Naive thymus-derived CD4-positive, alpha-beta T cell (primary cell): ENCODE data around the gene SCGB3A1. TPM values are rescaled to one million over a fixed set of nuclear protein-coding genes. Genes with fewer than 3 reads are reported as not detected.

Source experiments
- ATAC-seq: fragments of 150-1000 bp; cut with Tn5 transposase; 2 replicates; pipeline ENCODE4 v1.10.0; 2021; ENCODE audit warnings: mild to moderate bottlenecking, moderate library complexity
- CTCF ChIA-PET: fragments of 350-600 bp; sonication (Branson Sonifier 250); formaldehyde crosslinking; loops from one replicate; lab custom pipeline; 2021; ENCODE audit warnings: antibody characterized with exemption; lab: Charles Lee
- POLR2A ChIA-PET: fragments of 350-600 bp; sonication (Branson Sonifier 250); formaldehyde crosslinking; loops from one replicate; lab custom pipeline; 2021; ENCODE audit warnings: antibody characterized with exemption, inconsistent platforms; lab: Charles Lee
- DNase-seq, 9 donors: peaks; one replicate each; pipeline versions ENCODE4 v3.0.0 to v3.0.0-alpha.2; 2020 to 2022; ENCODE audit warnings: mixed read lengths in 1 of 9
- H3K27ac ChIP-seq: one replicate; pipeline ENCODE4 v1.7.0; 2013; ENCODE audit warnings: mild to moderate bottlenecking, low read depth, low read length, moderate library complexity
- H3K27me3 ChIP-seq, 2 donors: one replicate each; pipeline ENCODE4 v1.7.0; 2013; ENCODE audit warnings: low read length in 2 of 2, mild to moderate bottlenecking in 2 of 2, moderate library complexity in 2 of 2; ENCODE audit not compliant: control insufficient read depth in 2 of 2, insufficient read depth in 2 of 2
- H3K36me3 ChIP-seq, 3 experiments: 1 replicate in 2 of 3; 2 replicates in 1 of 3; pipeline ENCODE4 v1.7.0; 2013; ENCODE audit warnings: low read length in 3 of 3, mild to moderate bottlenecking in 3 of 3, moderate library complexity in 1 of 3; ENCODE audit not compliant: insufficient read depth in 3 of 3, control insufficient read depth in 2 of 3
- H3K4me1 ChIP-seq, 2 donors: one replicate each; pipeline ENCODE4 v1.7.0; 2013; ENCODE audit warnings: low read length in 2 of 2, mild to moderate bottlenecking in 2 of 2, moderate library complexity in 1 of 2; ENCODE audit not compliant: control insufficient read depth in 2 of 2, insufficient read depth in 2 of 2
- H3K4me3 ChIP-seq: 2 replicates; pipeline ENCODE4 v1.7.0; 2013; ENCODE audit warnings: mild to moderate bottlenecking, low read length
- H3K9me3 ChIP-seq, 3 experiments: 1 replicate in 2 of 3; 2 replicates in 1 of 3; pipeline ENCODE4 v1.7.0; 2013; ENCODE audit warnings: low read length in 3 of 3; ENCODE audit not compliant: control insufficient read depth in 2 of 3
- H3K27ac Mint-ChIP-seq, 9 donors: one replicate each; pipeline ENCODE4 v1.8.0; 2020 to 2022; ENCODE audit warnings: mixed read lengths in 9 of 9, mild to moderate bottlenecking in 8 of 9, moderate library complexity in 5 of 9, inconsistent platforms in 2 of 9
- H3K27me3 Mint-ChIP-seq, 5 donors: one replicate each; pipeline ENCODE4 v1.8.0; 2021 to 2022; ENCODE audit warnings: mixed read lengths in 5 of 5, mild to moderate bottlenecking in 1 of 5
- H3K36me3 Mint-ChIP-seq, 5 donors: one replicate each; pipeline ENCODE4 v1.8.0; 2020 to 2022; ENCODE audit warnings: mixed read lengths in 5 of 5, mild to moderate bottlenecking in 3 of 5, inconsistent platforms in 1 of 5
- H3K4me1 Mint-ChIP-seq, 7 donors: one replicate each; pipeline ENCODE4 v1.8.0; 2020 to 2022; ENCODE audit warnings: mixed read lengths in 7 of 7, mild to moderate bottlenecking in 3 of 7, inconsistent platforms in 1 of 7
- H3K4me3 Mint-ChIP-seq, 10 donors: one replicate each; pipeline ENCODE4 v1.8.0; 2020 to 2022; ENCODE audit warnings: mild to moderate bottlenecking in 10 of 10, mixed read lengths in 10 of 10, moderate library complexity in 6 of 10, inconsistent platforms in 2 of 10
- H3K9me3 Mint-ChIP-seq, 11 donors: one replicate each; pipeline ENCODE4 v1.8.0; 2020 to 2022; ENCODE audit warnings: mixed read lengths in 11 of 11, mild to moderate bottlenecking in 4 of 11, inconsistent platforms in 1 of 11, moderate library complexity in 1 of 11
- intact Hi-C, 2 donors: fragments of 100-400 bp; cut with micrococcal nuclease; formaldehyde crosslinking; loops; one replicate each; pipeline ENCODE4 v1.15.1; 2023
- polyA plus RNA-seq, 2 donors: library from polyadenylated mRNA; unstranded; fragments of 300-500 nt; fragmentation: Illumina TruSeq; gene quantifications; one replicate each; pipeline ENCODE4 v1.2.3, GENCODE V29; 2021
- total RNA-seq, 6 experiments: library from RNA in 5 of 6; stranded (reverse) in 5 of 6; gene quantifications; 1 replicate in 5 of 6; 2 replicates in 1 of 6; pipeline ENCODE4 v1.2.3 and lab custom pipeline; 2021 to 2026

SCGB3A1 gene
- total and polyA plus RNA-seq, 7 experiments from 2014 or later, result 24.3 TPM; not detected in 6

DNA sequence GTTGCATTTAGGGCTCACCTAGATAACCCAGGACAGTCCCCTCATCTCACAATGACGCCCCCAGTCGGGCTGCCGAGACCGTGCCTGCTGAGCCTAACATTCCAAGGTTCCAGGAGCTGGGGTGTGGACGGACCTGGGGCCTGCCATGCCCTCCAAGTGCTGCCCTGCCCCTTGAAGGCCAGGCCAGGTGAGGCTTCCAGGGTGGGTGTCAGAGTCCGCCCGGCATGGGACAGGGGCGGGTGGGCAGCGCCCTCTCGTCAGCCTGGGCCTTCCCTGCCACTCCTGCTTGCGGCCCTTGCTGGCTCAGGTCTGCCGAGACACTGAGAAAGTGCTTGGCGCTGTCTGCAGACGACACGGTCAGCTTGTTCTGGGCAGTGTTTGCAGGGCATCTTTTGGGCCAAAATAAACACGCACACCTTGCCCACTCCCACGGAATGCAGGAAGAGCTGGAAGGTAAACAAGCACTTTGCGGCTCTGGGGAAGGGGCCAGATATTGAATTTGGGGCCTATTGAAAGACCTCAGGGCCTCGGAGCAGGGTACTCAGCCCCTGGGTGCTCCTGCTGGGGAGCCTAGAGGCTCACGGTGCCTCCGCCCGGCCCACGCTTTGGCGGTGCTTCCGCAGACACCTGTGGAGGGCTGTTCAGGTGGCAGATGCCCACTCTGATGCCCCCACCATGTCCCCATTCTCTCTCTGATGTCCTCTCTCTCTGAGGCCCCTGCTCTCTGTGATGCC, 4.2 kb upstream of the SCGB3A1 start:
- Mint-ChIP-seq H3K4me1 (peaks cover 0 to 11% (median 6%) of the 10 kb centered on the region in 7 donors), H3K9me3 (no peaks in the 10 kb centered on the region), H3K27ac (no peak overlapping the region), H3K27me3 (peaks cover 11 to 19% (median 18%) of the 10 kb centered on the region in 5 donors), H3K4me3 (peak overlapping the region in 1 of 10 donors; percentile 43), H3K36me3 (peaks cover 0 to 4% (median 0%) of the 10 kb centered on the region in 5 donors)
- Histone ChIP-seq H3K27me3 (no peaks in the 10 kb centered on the region), H3K4me3 (no peak overlapping the region), H3K27ac (no peak overlapping the region), H3K36me3 (no peaks in the 10 kb centered on the region), H3K4me1 (no peaks in the 10 kb centered on the region), H3K9me3 (no peaks in the 10 kb centered on the region)
- CTCF ChIA-PET, result no interaction called here
- POLR2A ChIA-PET, result no interaction called here
- no peak for ATAC-seq
- intact Hi-C loops, result no loop called here
- DNase-seq, result no peak

DNA sequence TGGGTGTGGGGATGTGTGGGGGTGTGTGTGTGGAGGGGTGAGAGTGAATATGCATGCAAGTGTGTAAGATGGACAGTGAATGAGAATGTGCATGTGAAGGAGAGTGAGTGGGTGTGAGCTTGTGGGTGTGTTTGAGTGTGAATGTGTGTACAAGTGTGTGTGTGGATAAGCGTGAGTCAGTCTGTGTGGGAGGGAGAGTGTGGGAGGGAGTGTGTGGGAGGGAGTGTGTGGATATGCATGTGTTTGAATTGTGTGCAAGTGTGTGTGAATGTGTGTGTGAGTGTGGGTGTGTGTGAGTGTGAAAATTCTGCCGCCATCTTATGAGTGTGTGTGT, 3.7 kb upstream of the SCGB3A1 start:
- no peaks in the 10 kb centered on the region for H3K9me3 Mint-ChIP-seq
- H3K4me1 Mint-ChIP-seq, result peaks cover 0 to 11% (median 6%) of the 10 kb centered on the region in 7 donors
- DNase-seq (no peak), ATAC-seq (no peak)
- Histone ChIP-seq H3K4me1 (no peaks in the 10 kb centered on the region), H3K4me3 (no peak overlapping the region), H3K27me3 (no peaks in the 10 kb centered on the region), H3K36me3 (no peaks in the 10 kb centered on the region), H3K9me3 (no peaks in the 10 kb centered on the region), H3K27ac (no peak overlapping the region)
- peaks cover 11 to 19% (median 18%) of the 10 kb centered on the region in 5 donors for H3K27me3 Mint-ChIP-seq
- H3K4me3 Mint-ChIP-seq, result peak overlapping the region in 1 of 10 donors; percentile 43
- ChIA-PET POLR2A (no interaction called here), CTCF (no interaction called here)
- intact Hi-C loops, result no loop called here
- peaks cover 0 to 4% (median 0%) of the 10 kb centered on the region in 5 donors for H3K36me3 Mint-ChIP-seq
- no peak overlapping the region for H3K27ac Mint-ChIP-seq

DNA sequence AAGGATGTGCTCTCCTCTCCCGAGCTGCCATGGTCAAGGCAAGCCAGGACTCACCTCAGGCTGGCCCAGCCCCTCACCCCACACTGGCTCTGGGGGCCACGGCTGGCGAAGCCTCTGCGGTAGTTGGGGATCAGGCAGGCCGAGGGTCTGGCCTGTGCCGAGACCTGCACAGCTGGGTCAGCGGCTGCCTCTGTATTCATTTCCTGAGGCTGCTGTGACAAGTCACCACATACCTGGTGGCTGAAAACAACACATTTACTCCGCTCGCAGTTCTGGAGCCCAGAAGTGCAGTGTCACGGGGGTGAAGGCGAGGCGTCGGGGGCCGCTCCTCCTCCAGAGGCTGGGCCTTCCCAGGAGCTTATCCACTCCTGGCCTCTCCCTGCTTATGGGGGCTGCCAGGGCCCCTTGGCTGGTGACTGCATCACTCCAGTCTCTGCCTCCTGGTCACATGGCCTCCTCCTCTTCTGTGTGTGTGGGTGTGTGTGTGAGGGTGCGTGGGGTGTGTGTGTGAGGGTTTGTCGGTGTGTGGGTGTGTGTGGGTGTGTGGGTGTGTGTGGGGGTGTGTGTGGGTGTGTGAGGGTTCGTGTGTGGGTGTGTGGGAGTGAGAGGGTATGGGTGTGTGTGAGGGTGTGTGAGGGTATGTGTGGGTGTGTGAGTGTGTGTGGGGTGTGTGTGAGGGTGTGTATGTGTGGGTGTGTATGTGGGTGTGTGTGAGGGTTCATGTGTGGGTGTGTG, 3.2 kb upstream of the SCGB3A1 start:
- no peak overlapping the region for H3K27ac ChIP-seq
- no peaks in the 10 kb centered on the region for H3K9me3 ChIP-seq
- no peaks in the 10 kb centered on the region for H3K4me1 ChIP-seq
- no peak overlapping the region for H3K27ac Mint-ChIP-seq
- ATAC-seq (peak; percentile 15), DNase-seq (no peak)
- CTCF ChIA-PET, result no interaction called here
- peaks cover 0 to 15% (median 7%) of the 10 kb centered on the region in 7 donors for H3K4me1 Mint-ChIP-seq
- POLR2A ChIA-PET, result no interaction called here
- no peaks in the 10 kb centered on the region for H3K36me3 ChIP-seq
- H3K9me3 Mint-ChIP-seq, result no peaks in the 10 kb centered on the region
- H3K4me3 ChIP-seq, result no peak overlapping the region
- intact Hi-C loops, result no loop called here
- H3K27me3 ChIP-seq, result no peaks in the 10 kb centered on the region
- peaks cover 11 to 24% (median 23%) of the 10 kb centered on the region in 5 donors for H3K27me3 Mint-ChIP-seq
- H3K36me3 Mint-ChIP-seq, result peaks cover 0 to 4% (median 0%) of the 10 kb centered on the region in 5 donors
- H3K4me3 Mint-ChIP-seq, result peak overlapping the region in 1 of 10 donors; percentile 43

DNA sequence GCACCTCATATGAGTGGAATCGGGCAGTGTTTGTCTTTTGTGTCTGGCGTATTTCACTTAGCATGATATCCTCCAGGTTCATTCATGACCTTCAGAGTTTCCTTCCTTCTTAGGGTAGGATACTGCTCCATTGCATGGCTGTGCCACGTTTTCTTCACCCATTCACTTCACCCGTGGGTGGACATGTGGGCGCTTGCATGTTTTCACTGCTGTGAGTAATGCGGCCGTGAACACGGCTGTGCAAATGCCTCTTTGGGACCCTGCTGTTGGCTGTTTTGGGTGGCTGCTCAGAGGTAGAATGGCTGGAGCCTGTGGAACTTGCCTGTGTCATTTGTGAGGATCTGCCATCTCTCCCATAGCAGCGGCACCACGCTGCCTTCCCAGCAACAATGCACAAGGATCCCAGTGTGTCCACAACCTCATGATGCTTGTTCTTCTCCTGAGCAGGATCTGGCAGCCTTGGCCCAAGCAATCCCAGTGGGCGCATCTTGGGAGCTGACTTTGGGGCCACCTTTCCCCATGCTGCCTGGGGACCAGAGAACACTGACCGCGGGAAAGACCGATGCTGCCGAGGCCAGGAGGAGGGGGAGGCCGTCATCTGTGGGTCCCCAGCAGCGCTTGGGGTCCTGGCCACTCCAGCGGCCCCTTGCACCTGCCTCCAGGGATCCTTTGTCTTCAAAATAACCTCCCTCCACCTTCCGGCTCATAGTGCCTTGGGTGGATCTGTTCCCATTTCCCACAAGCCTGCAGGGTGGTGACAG, 2.3 kb upstream of the SCGB3A1 start:
- no peak overlapping the region for H3K27ac Mint-ChIP-seq
- no peaks in the 10 kb centered on the region for H3K9me3 Mint-ChIP-seq
- DNase-seq, result no peak
- intact Hi-C loops, result no loop called here
- CTCF ChIA-PET, result no interaction called here
- POLR2A ChIA-PET, result no interaction called here
- H3K27ac ChIP-seq, result no peak overlapping the region
- ATAC-seq, result no peak
- no peaks in the 10 kb centered on the region for H3K36me3 ChIP-seq
- H3K9me3 ChIP-seq, result no peaks in the 10 kb centered on the region
- H3K27me3 Mint-ChIP-seq, result peaks cover 11 to 33% (median 30%) of the 10 kb centered on the region in 5 donors
- peaks cover 0 to 16% (median 7%) of the 10 kb centered on the region in 7 donors for H3K4me1 Mint-ChIP-seq
- H3K4me1 ChIP-seq, result no peaks in the 10 kb centered on the region
- peaks cover 0 to 4% (median 0%) of the 10 kb centered on the region in 5 donors for H3K36me3 Mint-ChIP-seq
- no peaks in the 10 kb centered on the region for H3K27me3 ChIP-seq
- peak overlapping the region in 1 of 10 donors; percentile 75 for H3K4me3 Mint-ChIP-seq
- no peak overlapping the region for H3K4me3 ChIP-seq

DNA sequence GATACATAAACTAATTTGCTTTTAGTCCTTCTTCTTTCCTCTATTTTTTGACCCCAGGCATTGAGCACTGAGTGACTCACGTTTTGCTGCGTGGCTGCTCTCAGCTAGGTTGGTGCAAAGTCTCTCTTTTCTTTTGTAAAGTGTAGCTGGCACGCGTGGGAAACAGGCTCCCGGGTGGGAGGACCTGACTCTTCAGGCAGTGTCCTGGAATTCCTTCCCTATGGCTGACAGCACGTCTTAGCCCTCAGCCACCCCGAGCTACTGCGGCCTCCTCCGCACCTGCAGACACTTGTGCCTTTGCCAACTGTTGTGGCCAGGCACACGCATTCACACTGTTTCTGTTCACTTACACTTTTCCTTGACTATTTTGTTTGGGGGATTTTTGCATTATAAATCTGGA, 877 bp upstream of the SCGB3A1 start:
- H3K4me1 ChIP-seq, result no peaks in the 10 kb centered on the region
- H3K36me3 Mint-ChIP-seq, result peaks cover 0 to 4% (median 0%) of the 10 kb centered on the region in 5 donors
- H3K4me1 Mint-ChIP-seq, result peaks cover 0 to 16% (median 7%) of the 10 kb centered on the region in 7 donors
- intact Hi-C loops, result no loop called here
- H3K27ac ChIP-seq, result no peak overlapping the region
- ATAC-seq (no peak), DNase-seq (no peak)
- H3K4me3 ChIP-seq, result no peak overlapping the region
- H3K9me3 Mint-ChIP-seq, result no peaks in the 10 kb centered on the region
- H3K36me3 ChIP-seq, result no peaks in the 10 kb centered on the region
- H3K27ac Mint-ChIP-seq, result no peak overlapping the region
- POLR2A ChIA-PET, result no interaction called here
- CTCF ChIA-PET, result no interaction called here
- no peaks in the 10 kb centered on the region for H3K27me3 ChIP-seq
- H3K9me3 ChIP-seq, result no peaks in the 10 kb centered on the region
- peaks cover 11 to 38% (median 32%) of the 10 kb centered on the region in 5 donors for H3K27me3 Mint-ChIP-seq
- H3K4me3 Mint-ChIP-seq, result peak overlapping the region in 9 of 10 donors; percentile 3 to 75 (median 43)

DNA sequence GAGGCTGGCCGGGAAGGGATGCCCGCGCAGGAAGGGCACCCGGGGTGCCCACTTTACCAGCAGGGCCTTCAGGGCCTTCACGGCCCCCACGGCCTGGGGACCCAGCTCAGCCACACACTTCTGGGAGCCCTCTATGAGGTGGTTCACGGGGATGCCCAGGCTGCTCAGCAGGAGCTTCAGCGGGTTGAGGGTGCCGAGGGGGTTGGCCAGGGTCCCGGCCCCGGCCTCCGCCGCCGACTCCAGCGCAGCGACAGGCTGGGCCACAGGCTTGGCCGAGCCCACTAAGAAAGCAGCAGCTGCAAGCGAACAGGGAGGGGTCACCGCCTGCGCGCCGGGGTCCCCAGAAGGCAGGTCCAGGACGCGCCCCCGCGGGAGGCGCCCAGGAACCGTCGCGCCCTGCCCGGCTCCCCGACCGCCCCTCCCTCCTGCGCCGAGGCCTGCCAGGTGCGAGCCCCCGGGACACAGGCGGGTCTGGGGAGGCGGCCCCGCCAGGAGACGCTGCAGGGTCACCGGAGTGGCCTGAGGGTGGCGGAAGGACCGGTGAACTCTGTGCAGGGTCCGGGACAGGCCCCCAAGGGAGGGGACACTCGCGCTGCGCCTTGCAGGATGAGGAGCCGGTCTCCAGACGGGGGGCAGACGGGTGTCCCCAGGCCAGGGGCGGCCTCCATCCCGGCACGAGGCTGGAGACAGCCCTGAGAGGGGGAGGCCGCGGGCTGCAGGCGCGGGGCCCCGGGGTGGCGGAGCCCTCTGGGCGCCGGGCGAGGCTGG, 572 bp downstream of the SCGB3A1 start:
- no peaks in the 10 kb centered on the region for H3K9me3 ChIP-seq
- intact Hi-C loops, result no loop called here
- ChIA-PET CTCF (no interaction called here), POLR2A (no interaction called here)
- no peak for DNase-seq
- no peak for ATAC-seq
- H3K4me1 ChIP-seq, result no peaks in the 10 kb centered on the region
- H3K27me3 ChIP-seq, result no peaks in the 10 kb centered on the region
- peaks cover 0 to 4% (median 0%) of the 10 kb centered on the region in 5 donors for H3K36me3 Mint-ChIP-seq
- peaks cover 0 to 16% (median 7%) of the 10 kb centered on the region in 7 donors for H3K4me1 Mint-ChIP-seq
- H3K27ac ChIP-seq, result no peak overlapping the region
- H3K4me3 ChIP-seq, result no peak overlapping the region
- peaks cover 0 to 4% (median 0%) of the 10 kb centered on the region in 11 donors for H3K9me3 Mint-ChIP-seq
- H3K4me3 Mint-ChIP-seq, result peak overlapping the region in 1 of 10 donors; percentile 81
- peaks cover 11 to 45% (median 32%) of the 10 kb centered on the region in 5 donors for H3K27me3 Mint-ChIP-seq
- H3K27ac Mint-ChIP-seq, result no peak overlapping the region
- H3K36me3 ChIP-seq, result no peaks in the 10 kb centered on the region
